ENCODE data around the gene MRFAP1.
"Not testable (repeated sequence)": the region's sequence is repeated elsewhere in the genome, so short reads cannot be mapped to it uniquely, and the experiment has no call there.

The MRFAP1 gene

GRCh38 chr4:6641164-6641970, 882 bp downstream of the MRFAP1 start:
- no peak for DNase-seq

- DNase-seq, result no peak
These were observed 1.5 kb downstream of the MRFAP1 start for GRCh38 chr4:6641971-6642320.

- DNase-seq, result no peak
These were observed 2.8 kb downstream of the MRFAP1 start for GRCh38 chr4:6643141-6643847.

- no peak for DNase-seq
These were observed 4.5 kb downstream of the MRFAP1 start for GRCh38 chr4:6644792-6645530.

- no peak for DNase-seq
These were observed 6.7 kb downstream of the MRFAP1 start for GRCh38 chr4:6647169-6647568.

- DNase-seq, result no peak
These were observed 7.2 kb downstream of the MRFAP1 start for GRCh38 chr4:6647582-6648230.

- no peak for DNase-seq
These were observed 8.7 kb downstream of the MRFAP1 start for GRCh38 chr4:6649216-6649615.

GRCh38 chr4:6654211-6654610, 13.7 kb downstream of the MRFAP1 start:
- not testable (repeated sequence) for DNase-seq

- DNase-seq, result not testable (repeated sequence)
These were observed 14.8 kb downstream of the MRFAP1 start for GRCh38 chr4:6655291-6655690.

- no peak for DNase-seq
These were observed 15.4 kb downstream of the MRFAP1 start for GRCh38 chr4:6655924-6656323.

GRCh38 chr4:6657242-6658208, 17.0 kb downstream of the MRFAP1 start:
- no peak for DNase-seq

GRCh38 chr4:6658209-6658595, 17.7 kb downstream of the MRFAP1 start:
- no peak for DNase-seq

GRCh38 chr4:6658597-6659075, 18.2 kb downstream of the MRFAP1 start:
- DNase-seq, result no peak

GRCh38 chr4:6659897-6660296, 19.4 kb downstream of the MRFAP1 start:
- no peak for DNase-seq

GRCh38 chr4:6660430-6660829, 19.9 kb downstream of the MRFAP1 start:
- DNase-seq, result no peak

- no peak for DNase-seq
These were observed 22.1 kb downstream of the MRFAP1 start for GRCh38 chr4:6662591-6662990.

- DNase-seq, result no peak
These were observed 23.3 kb downstream of the MRFAP1 start for GRCh38 chr4:6663596-6664393.

- no peak for DNase-seq
These were observed 24.8 kb downstream of the MRFAP1 start for GRCh38 chr4:6665320-6665654.

GRCh38 chr4:6668391-6668790, 27.9 kb downstream of the MRFAP1 start:
- no peak for DNase-seq

- DNase-seq, result no peak
These were observed 31.2 kb downstream of the MRFAP1 start for GRCh38 chr4:6671648-6672047.

- DNase-seq, result no peak
These were observed 31.6 kb downstream of the MRFAP1 start for GRCh38 chr4:6672131-6672530.

Measured in NCI-H2227 treated with DMSO at 0.1 percent for 48 hours (cell line).